GM12873 (cell line): Measurements from ENCODE around the gene COLEC11.

Experiments
- CTCF ChIP-seq: IDR thresholded peaks from 2 replicates; pipeline ENCODE4 v1.5.1; 2012; ENCODE audit warnings: low read depth, mild to moderate bottlenecking, moderate library complexity, low read length, control low read depth; ENCODE audit not compliant: insufficient read depth; ENCODE audit errors: missing control alignments

Gene COLEC11

GRCh38 chr2:3603536-3604206 lies 8.8 kb downstream of the COLEC11 start:
- TF ChIP-seq CTCF, result no peak

GRCh38 chr2:3604207-3604877 lies 9.4 kb downstream of the COLEC11 start:
- TF ChIP-seq CTCF, result no peak

- TF ChIP-seq CTCF, result no peak
Measured at GRCh38 chr2:3604991-3605961, 10.4 kb downstream of the COLEC11 start.

- no peak for TF ChIP-seq CTCF
Measured at GRCh38 chr2:3606028-3606369, 11.1 kb downstream of the COLEC11 start.

GRCh38 chr2:3606370-3607201 lies 11.7 kb downstream of the COLEC11 start:
- TF ChIP-seq CTCF, result no peak

GRCh38 chr2:3608373-3609278 lies 13.7 kb downstream of the COLEC11 start:
- TF ChIP-seq CTCF, result no peak
